OCI-LY3 (cell line): Measurements from ENCODE around the gene NINL.

Experiments used
- H2AFZ ChIP-seq: fragments of 200-600, 300-600 bp; shearing (Covaris generic); 2 replicates; pipeline ENCODE4 v1.6.0; 2014; ENCODE audit warnings: antibody characterized with exemption, low read depth, low read length
- H3K27ac ChIP-seq: fragments of 200-600, 300-600 bp; sonication (generic); 2 replicates; pipeline ENCODE4 v1.5.1; 2014; ENCODE audit warnings: mild to moderate bottlenecking, low read length, moderate library complexity, mixed read lengths
- H3K27me3 ChIP-seq: fragments of 200-600, 300-600 bp; sonication (generic); 2 replicates; pipeline ENCODE4 v1.6.1; 2014; ENCODE audit warnings: low read depth, low read length, mixed read lengths
- H3K36me3 ChIP-seq: fragments of 200-600, 300-600 bp; sonication (generic); replicated peaks from 2 replicates; pipeline ENCODE3; 2014; ENCODE audit warnings: low read depth, low read length, mixed read lengths
- H3K4me1 ChIP-seq: fragments of 300-600, 200-600 bp; sonication (generic); 2 replicates; pipeline ENCODE4 v1.6.1; 2014; ENCODE audit warnings: low read length, mixed read lengths
- H3K4me2 ChIP-seq: fragments of 200-600, 300-600 bp; sonication (generic); 2 replicates; pipeline ENCODE4 v1.6.1; 2014; ENCODE audit warnings: low read length, mixed read lengths
- H3K4me3 ChIP-seq: fragments of 300-600, 200-600 bp; sonication (generic); 2 replicates; pipeline ENCODE4 v1.5.1; 2014; ENCODE audit warnings: antibody characterized with exemption, mild to moderate bottlenecking, low read length, moderate library complexity
- H3K79me2 ChIP-seq: fragments of 300-600, 200-600 bp; shearing (Covaris generic); 2 replicates; pipeline ENCODE4 v1.6.1; 2014; ENCODE audit warnings: mild to moderate bottlenecking, low read length, mixed read lengths
- H3K9ac ChIP-seq: fragments of 300-600, 200-600 bp; shearing (Covaris generic); 2 replicates; pipeline ENCODE4 v1.6.0; 2014; ENCODE audit warnings: mild to moderate bottlenecking, low read length, moderate library complexity
- H3K9me3 ChIP-seq: fragments of 200-600, 300-600 bp; shearing (Covaris generic); 2 replicates; pipeline ENCODE4 v1.6.1; 2014; ENCODE audit warnings: low read length, mixed read lengths; ENCODE audit not compliant: insufficient read depth
- H4K20me1 ChIP-seq: fragments of 200-600, 300-600 bp; sonication (generic); 2 replicates; pipeline ENCODE4 v1.6.1; 2016; ENCODE audit warnings: low read length, mixed read lengths; ENCODE audit not compliant: insufficient read depth
- EZH2phosphoT487 ChIP-seq: fragments of 200-600 bp; shearing (Covaris generic); IDR thresholded peaks from 2 replicates; pipeline ENCODE4 v1.6.1; 2018; ENCODE audit warnings: antibody characterized with exemption, mixed run types, low read depth
- TF ChIP-seq, protein P1 (sequence below): fragments of 200-600, 300-600 bp; sonication (generic); IDR thresholded peaks from 2 replicates; pipeline ENCODE4 v1.5.1; 2014; ENCODE audit warnings: antibody characterized with exemption, low read length, low read depth

NINL gene

GRCh38 chr20:25567286-25567685, 18.0 kb downstream of the NINL start:
- TF ChIP-seq, protein P1, sequence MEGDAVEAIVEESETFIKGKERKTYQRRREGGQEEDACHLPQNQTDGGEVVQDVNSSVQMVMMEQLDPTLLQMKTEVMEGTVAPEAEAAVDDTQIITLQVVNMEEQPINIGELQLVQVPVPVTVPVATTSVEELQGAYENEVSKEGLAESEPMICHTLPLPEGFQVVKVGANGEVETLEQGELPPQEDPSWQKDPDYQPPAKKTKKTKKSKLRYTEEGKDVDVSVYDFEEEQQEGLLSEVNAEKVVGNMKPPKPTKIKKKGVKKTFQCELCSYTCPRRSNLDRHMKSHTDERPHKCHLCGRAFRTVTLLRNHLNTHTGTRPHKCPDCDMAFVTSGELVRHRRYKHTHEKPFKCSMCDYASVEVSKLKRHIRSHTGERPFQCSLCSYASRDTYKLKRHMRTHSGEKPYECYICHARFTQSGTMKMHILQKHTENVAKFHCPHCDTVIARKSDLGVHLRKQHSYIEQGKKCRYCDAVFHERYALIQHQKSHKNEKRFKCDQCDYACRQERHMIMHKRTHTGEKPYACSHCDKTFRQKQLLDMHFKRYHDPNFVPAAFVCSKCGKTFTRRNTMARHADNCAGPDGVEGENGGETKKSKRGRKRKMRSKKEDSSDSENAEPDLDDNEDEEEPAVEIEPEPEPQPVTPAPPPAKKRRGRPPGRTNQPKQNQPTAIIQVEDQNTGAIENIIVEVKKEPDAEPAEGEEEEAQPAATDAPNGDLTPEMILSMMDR: no peak
- TF ChIP-seq EZH2phosphoT487: no peak
- H3K4me1 ChIP-seq: no peaks in the 10 kb centered on the region
- no peaks in the 10 kb centered on the region for H3K36me3 ChIP-seq
- H2AFZ ChIP-seq: no peak overlapping the region
- no peak overlapping the region for H3K9ac ChIP-seq
- H3K4me3 ChIP-seq: no peak overlapping the region
- H3K27me3 ChIP-seq: no peaks in the 10 kb centered on the region
- H3K4me2 ChIP-seq: no peak overlapping the region
- H3K27ac ChIP-seq: no peak overlapping the region
- H3K79me2 ChIP-seq: no peaks in the 10 kb centered on the region
- no peaks in the 10 kb centered on the region for H3K9me3 ChIP-seq
- no peaks in the 10 kb centered on the region for H4K20me1 ChIP-seq

DNA sequence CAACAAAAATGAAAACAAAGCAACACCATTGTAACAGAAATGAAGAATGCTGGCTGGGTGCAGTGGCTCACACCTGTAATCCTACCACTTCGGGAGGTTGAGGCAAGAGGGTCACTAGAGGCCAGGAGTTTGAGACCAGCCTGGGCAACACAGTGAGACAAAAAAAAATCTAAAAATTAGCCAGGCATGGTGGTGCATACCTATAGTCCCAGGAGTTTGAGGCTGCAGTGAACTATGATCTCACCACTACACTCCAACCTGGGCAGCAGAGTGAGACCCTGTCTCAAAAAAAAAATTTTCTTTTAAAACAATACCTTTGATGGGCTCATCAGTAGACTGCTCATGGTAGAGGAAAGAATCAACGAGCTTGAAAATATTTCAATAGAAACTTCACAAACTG, 18.5 kb downstream of the NINL start:
- Histone ChIP-seq H2AFZ (no peak overlapping the region), H3K4me1 (no peaks in the 10 kb centered on the region), H4K20me1 (no peaks in the 10 kb centered on the region), H3K4me2 (no peak overlapping the region), H3K4me3 (no peak overlapping the region), H3K36me3 (no peaks in the 10 kb centered on the region), H3K27ac (no peak overlapping the region), H3K79me2 (no peaks in the 10 kb centered on the region), H3K9ac (no peak overlapping the region), H3K27me3 (no peaks in the 10 kb centered on the region), H3K9me3 (no peaks in the 10 kb centered on the region)
- TF ChIP-seq EZH2phosphoT487: no peak
- TF ChIP-seq, protein P1: no peak

DNA sequence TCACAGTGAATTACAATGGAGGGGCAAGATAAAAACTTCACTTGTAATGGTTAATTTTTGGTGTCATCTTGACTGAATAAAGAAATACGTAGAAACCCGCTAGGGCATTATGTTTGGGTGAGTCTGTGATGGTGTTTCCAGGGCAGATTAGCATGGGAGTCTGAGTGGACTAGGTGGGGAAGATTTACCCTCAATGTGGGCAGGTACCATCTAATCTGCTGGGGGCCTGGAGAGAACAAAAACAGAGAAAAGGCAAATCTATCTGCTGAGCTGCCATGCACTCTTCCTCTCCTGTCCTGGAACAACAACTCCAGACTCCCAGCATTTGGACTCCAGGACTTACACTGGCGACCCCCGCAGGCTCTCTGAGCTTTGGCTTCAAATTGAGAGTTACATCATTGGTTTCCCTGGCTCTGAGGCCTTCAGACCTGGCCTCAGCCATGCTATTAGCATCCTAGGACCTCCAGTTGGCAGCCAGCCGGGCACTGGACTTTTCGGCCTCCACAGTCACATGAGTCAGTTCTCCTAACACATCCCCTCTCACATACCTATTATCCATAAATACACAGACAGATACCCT, 19.7 kb downstream of the NINL start:
- H2AFZ ChIP-seq: no peak overlapping the region
- no peak overlapping the region for H3K4me3 ChIP-seq
- H3K27ac ChIP-seq: no peak overlapping the region
- TF ChIP-seq, protein P1: no peak
- no peaks in the 10 kb centered on the region for H3K36me3 ChIP-seq
- H3K9me3 ChIP-seq: no peaks in the 10 kb centered on the region
- H3K4me2 ChIP-seq: no peak overlapping the region
- no peaks in the 10 kb centered on the region for H3K79me2 ChIP-seq
- H3K27me3 ChIP-seq: no peaks in the 10 kb centered on the region
- no peaks in the 10 kb centered on the region for H3K4me1 ChIP-seq
- no peak overlapping the region for H3K9ac ChIP-seq
- H4K20me1 ChIP-seq: no peaks in the 10 kb centered on the region

DNA sequence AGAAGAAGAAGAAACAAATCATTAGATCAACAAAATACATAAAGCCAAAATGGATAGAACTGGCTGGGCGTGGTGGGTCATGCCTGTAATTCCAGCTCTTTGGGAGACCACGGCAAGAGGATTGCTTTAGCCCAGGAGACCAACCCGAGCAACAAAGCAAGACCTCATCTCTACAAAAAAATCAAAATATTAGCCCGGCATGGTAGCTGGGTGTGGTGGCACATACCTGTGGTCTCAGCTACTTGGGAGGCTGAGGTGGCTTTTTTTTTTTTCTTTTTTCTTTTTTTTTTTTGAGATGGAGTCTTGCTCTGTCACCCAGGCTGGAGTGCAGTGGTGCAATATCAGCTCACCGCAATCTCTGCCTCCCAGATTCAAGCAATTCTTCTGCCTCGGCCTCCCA, 21.5 kb downstream of the NINL start:
- Histone ChIP-seq H3K4me3 (no peak overlapping the region), H4K20me1 (no peaks in the 10 kb centered on the region), H2AFZ (no peak overlapping the region), H3K4me2 (no peak overlapping the region), H3K9me3 (no peaks in the 10 kb centered on the region), H3K36me3 (no peaks in the 10 kb centered on the region), H3K9ac (no peak overlapping the region), H3K4me1 (no peaks in the 10 kb centered on the region), H3K79me2 (no peaks in the 10 kb centered on the region), H3K27ac (no peak overlapping the region), H3K27me3 (no peaks in the 10 kb centered on the region)
- TF ChIP-seq, protein P1: no peak
- TF ChIP-seq EZH2phosphoT487: no peak
